HG02623 (cell line): ENCODE results near the gene QPRT.
"Not testable (repeated sequence)": the region's sequence is repeated elsewhere in the genome, so short reads cannot be mapped to it uniquely, and the experiment has no call there.

ENCODE experiments used
- ATAC-seq: cut with Tn5 transposase; IDR thresholded peaks from one replicate; pipeline ENCODE4 v1.9.1; 2021; ENCODE audit warnings: moderate library complexity; ENCODE audit not compliant: unreplicated experiment

The QPRT gene

DNA sequence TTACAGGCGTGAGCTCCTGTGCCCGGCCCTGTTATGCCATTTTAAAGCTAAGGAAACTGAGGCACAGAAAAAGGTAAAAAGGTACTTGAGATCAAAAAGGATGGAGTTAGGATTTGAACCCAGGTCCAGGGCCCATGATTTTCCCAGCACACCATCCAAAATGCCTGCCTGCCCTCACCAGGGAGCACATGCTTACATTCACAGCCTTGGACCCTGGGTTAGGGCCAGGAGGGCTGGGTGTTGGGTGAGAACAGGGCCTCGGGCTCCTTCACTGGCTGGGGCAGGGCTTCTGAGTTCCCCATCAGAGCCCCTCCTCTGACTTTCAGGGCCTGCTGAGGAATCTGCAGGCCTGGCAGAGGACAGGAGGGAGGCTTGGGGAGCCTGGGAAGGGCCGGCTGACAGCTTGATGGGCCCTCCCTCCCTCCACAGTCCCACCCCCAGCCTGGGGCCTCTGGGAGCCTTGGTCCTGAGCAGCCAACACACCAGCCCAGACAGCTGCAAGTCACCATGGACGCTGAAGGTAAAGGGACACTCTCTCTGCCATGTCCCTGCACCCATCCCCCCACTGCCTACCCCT, at the start of gene QPRT:
QPRT (plus strand) TSS at position 490 of the 577 bp plus-strand sequence; CDS start at position 508, 18 bp downstream.
- ATAC-seq = no peak

DNA sequence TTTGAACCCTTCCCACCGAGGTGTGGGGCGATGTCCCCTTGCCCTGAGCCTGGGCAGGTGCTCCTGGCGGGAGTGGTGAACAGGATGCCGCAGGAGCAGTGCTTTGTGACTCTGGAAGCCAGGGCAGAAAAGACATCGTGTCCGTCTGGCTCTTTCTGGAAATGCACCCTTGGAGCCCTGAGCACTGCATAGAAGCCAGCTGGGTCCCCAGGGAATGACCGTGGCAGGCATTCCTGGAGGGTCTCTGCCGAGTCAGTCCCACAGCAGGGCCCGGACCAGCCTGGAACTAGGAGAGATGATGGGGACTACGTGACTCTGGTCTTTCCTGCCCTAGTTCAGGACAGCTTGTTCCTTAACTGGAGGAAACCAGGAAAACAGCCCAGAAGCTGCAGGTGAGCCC, 49.7 kb upstream of the QPRT start:
- ATAC-seq = not testable (repeated sequence)

DNA sequence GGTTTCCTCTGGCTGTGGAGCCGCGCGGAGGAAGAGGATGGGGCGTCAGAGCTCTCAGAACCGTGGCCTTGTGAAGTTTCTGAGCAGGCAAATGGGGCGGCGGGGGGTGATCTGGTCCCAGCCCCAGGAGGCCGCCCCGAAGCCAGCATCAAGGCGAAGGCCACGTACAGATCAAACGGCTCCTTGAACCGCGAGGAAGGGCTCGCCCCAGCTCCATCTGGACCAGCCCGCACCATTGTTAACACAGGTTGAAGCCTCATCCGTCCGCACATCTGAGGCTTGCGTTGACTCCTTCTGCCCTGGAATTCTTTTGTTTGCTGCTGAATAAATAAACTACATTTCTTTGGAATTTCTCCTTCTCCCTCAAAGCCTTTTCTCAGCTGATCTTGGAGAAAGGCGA, 47.3 kb upstream of the QPRT start:
- not testable (repeated sequence) for ATAC-seq

DNA sequence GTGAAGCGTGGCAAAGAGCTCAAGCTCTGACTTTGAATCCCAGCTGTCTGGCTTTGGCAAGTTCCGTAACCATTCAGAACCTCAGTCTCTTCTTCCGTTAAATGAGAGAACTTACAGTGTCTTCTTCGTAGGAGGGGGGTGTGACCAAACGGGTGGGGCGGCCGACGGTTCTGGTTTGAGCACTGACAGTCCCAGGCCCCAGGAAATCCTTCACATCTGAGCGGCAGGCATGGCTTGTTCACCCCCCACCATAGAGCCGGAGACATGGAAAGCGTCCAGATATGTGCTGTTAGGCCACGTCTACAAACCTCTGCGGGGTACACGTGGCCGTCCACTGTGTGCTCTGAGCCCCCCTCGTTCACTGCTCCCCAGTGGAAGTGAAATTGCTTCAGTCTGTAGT, 43.1 kb upstream of the QPRT start:
- not testable (repeated sequence) for ATAC-seq

DNA sequence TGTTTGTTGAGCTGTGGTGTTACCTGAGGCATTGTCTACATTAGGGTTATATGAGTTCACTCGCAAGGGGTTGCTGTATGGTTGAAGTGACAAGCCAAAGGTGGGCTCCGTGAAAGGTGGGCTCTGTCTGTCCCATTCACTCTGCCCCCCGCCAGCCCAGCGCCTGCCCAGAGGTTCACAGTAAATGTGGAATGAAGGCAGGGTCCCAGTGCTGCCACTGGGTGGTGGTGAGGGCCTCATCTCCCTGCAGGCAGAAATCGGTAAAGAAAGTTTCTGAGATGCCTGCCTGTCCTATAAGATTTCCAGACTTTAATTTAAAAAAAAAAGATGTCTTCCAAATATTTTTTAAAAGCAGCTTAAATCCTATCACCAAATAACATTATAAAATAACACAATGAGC, 42.6 kb upstream of the QPRT start:
- not testable (repeated sequence) for ATAC-seq

DNA sequence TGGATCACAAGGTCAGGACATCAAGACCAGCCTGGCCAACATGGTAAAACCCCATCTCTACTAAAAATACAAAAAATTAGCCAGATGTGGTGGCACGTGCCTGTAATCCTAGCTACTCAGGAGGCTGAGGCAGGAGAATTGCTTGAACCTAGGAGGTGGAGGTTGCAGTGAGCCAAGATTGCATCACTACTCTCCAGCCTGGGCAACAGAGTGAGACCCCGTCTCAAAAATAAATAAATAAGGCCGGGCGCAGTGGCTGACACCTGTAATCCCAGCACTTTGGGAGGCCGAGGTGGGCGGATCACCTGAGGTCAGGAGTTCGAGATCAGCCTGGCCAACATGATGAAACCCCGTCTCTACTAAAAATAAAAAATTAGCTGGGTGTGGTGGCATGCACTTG, 40.2 kb upstream of the QPRT start:
- not testable (repeated sequence) for ATAC-seq

DNA sequence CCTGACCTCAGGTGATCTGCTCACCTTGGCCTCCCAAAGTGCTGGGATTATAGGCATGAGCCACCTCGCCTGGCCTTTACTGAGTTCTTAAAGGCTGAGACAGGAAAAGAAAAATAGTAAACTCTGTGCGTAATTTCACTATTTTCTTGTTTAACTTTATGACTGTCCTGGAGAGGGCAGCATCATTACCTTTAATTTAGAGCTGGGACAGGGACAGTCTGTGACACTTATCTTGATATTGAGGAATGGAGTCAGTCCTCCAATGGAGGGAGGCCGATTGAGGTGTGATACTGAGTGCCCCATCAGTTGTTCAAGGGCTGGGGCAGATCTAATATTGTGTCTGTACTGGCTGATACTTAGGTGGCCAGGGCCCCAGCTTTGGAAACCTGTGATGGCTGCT, 37.4 kb upstream of the QPRT start:
- no peak for ATAC-seq

DNA sequence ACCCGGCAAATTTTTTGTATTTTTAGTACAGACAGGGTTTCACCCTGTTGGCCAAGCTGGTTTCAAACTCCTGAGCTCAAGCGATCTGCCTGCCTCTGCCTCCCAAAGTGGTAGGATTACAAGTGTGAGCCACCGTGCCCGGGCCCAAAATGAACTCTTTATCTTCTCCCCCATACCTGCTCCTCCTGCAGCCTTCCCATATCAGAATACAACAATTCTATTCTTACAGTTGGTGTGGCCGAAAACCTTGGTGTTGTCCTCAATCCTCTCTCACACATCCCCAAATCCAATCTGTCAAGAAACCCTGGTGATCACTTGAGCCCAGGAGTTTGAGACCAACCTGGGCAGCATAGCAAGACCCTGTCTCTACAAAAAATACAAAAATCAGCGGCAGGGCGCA, 35.4 kb upstream of the QPRT start:
- ATAC-seq = no peak

DNA sequence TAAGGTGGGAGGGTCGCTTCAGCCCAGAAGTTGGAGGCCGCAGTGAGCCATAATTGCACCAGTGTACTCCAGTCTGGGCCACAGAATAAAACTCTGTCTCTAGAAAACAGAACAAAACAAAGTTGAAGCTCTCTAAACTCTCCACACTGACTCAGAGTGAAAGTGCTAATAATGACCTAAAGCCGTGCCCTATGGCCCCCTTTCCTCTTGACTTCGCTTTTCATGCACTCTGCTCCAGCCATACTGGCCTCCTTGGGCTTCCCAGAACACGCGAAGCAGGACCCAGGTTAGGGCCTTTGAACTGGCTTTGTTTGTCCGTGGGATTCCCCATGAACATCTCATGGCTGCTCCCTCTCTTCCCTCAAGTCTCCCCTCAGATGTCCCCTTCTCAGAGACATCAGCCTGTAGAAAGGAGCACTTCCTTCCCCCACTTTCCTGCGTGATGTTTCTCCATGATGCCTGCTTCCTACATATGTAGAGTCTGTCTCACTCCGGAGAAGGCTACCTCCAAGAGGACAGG, 34.6 kb upstream of the QPRT start:
- ATAC-seq = no peak

DNA sequence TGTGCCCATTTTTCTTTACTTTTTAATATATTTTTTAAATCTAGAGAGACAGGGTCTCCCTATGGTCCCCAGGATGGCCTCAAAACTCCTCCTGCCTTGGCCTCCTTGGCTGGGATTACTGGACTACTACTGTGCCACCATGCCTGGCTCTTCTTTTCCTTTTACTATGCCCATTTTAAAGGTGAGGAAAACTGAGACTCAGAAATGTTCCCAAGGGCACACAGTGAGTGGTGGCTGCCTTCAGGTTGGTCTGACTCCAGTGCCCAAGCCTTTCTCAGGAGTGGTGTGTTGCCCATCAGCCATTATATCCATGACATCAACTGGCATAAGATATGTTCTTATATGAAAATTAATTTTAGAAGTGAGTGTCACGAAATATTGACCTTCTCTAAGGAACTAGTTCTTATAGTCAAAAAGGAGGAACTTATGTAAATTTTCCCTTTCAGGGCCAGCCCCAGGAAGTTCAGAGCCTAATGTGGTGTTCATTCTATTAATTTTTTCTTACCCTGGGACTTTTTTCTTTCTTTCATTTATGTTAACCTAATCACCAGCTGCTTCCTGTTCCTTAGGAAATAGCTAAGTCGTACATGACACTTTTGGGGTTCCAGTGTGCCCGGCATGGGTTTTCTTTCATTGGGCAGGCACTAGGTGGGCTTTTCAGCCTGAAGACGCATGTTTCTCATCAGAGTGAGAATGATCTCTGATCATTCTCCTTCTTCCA, 33.8 kb upstream of the QPRT start:
- ATAC-seq = peak; percentile 25

DNA sequence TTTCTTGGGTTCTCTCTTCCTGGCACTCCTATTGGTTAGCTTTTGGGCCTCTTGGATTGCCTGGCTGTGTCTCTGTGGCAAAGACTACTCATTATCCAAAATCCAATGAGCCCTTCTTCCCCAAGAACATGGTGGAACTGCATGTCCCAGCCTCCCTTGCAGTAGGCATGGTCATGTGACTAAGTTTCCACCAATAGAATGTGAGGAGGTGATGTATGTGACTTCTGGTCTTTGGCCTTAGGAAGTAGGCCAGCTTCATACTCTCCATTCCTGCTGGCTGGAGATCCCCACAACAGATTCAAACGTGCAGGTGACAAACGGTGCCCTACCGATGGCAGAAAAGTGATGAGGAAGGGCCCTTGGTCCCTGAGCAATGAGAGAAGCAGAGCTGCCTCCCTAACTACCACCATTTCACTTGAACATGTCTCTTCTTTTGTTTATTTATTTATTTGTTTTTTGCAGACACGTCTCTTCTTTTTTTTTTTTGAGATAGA, 33.2 kb upstream of the QPRT start:
- ATAC-seq = no peak

DNA sequence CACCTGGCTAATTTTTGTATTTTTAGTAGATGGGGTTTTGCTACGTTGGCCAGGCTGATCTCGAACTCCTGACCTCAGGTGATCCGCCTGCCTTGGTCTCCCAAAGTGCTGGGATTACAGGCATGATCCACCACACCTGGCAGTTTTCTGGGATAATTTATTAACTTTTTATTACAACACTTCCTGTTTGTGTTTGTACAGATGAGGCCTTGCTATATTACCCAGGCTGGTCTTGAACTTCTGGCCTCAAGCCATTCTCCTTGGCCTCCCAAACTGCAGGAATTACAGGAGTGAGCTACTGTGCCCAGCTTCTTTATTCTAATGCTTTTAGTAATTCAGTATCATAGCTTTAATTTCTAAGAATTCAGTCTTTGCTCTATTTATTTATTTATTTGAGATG, 32.0 kb upstream of the QPRT start:
- ATAC-seq = no peak

DNA sequence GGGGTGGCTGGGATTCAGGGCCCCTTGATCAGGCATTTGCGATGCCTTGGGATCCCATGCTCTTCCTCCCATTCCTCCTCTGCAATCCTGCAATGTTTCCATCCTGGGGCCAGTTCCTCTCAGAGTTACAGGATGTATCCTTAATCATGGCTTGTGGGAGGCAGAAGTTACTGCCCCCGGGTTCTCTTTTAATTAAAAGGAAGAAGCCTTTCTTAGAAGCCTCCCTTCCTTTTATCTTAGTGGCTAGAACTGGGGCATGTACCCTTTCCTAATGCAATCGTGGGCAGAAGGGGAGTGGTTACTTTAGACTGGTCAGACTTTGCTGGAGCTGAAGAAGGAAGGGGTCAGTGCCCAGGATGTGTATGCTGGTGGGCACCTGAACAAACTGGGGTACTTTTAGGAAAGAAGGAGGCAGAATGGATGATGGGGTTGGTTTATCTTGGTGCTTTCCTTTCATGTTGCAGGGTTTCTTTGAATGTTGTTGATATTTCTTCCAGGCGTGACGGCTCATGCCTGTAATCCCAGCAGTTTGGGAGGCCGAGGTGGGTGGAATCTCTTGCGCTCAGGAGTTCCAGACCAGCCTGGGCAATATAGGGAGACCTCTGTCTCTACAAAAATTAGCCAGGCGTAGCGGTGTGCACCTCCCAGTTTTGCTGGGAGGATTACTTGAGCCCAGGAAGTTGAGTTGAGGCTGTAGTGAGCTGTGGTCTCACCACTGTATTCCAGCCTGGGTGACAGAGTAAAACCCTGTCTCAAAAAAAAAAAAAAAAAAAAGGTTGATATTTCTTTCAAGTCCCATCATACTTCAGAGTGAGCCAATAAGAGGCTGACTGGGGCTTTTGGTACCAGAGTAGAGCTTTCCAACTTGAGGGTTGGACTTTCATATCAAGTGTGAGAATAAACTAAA, 29.1 kb upstream of the QPRT start:
- no peak for ATAC-seq

DNA sequence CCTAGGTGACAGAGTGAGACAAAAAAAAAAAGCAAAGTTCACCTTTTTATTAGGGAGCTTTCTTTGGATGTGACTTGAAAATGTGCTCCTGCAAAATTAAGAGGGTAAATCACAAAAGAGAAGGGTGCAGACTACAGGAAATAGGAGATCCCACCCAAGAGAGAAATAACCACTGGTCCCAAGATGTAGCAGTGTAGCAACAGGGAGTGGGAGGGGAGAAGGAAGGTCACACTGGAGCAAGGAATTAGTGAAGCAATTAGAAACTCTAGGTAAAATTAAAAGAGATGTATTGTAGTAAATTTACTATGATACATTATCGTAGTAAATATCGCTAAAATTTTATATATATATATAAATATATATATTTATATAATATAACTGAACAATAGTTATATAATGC, 28.2 kb upstream of the QPRT start:
- ATAC-seq = no peak

DNA sequence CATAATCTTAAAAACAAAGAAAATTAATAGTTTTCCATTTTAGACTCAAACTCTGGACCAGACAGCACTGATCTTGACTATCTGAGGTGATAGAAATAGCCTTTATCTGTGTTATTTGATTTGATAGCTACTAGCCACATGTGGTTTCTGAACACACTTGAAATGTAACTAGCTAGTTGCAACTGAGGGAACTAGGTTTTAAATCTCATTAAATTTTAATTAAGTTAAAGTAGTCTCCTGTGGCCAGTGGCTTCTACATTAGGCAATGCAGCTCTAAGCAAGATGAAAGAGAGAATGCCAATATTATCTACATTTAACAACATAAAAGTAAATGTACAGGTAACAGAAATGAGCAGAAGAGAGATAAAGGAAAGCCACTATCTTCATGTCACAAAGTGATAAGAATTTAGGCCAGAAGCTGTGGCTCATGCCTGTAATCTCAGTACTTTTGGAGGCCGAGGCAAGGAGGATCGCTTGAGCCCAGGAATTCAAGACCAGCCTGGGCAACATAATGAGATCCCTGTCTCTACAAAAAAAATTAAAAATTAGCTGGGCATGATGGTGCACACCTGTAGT, 27.1 kb upstream of the QPRT start:
- ATAC-seq = no peak

DNA sequence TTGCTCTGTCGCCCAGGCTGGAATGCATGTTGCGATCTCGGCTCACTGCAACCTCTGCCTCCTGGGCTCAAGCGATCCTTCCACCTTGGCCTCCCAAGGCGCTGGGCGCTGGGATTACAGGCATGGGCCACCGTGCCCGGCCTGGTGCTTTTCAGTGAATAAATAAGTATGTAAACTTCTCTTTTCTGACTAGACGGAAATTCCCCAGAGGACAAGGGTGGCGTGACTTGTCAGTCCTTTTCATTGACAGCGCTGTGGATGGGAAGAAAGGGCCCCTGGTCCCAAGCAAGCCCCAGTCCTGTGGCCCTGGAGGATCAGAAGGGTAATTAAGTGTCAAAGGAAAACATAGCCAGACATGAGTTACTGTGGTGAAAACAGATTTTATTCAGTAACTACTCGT, 25.5 kb upstream of the QPRT start:
- no peak for ATAC-seq

DNA sequence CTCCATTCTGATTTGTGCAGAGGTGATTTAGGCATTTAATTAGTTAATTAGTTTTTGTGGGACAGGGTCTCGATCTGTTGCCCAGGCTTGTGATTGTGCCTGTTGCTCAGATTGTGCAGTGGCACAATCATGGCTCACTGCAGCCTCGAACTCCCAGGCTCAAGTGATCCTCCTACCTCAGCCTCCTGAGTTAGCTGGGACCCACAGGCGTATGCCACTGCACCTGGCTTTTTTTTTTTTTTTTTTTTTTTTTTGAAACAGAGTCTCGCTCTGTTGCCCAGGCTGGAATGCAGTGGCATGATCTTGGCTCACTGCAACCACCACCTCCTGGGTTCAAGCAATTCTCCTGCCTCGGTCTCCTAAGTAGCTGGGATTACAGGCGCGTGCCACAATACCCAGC, 25.1 kb upstream of the QPRT start:
- not testable (repeated sequence) for ATAC-seq

DNA sequence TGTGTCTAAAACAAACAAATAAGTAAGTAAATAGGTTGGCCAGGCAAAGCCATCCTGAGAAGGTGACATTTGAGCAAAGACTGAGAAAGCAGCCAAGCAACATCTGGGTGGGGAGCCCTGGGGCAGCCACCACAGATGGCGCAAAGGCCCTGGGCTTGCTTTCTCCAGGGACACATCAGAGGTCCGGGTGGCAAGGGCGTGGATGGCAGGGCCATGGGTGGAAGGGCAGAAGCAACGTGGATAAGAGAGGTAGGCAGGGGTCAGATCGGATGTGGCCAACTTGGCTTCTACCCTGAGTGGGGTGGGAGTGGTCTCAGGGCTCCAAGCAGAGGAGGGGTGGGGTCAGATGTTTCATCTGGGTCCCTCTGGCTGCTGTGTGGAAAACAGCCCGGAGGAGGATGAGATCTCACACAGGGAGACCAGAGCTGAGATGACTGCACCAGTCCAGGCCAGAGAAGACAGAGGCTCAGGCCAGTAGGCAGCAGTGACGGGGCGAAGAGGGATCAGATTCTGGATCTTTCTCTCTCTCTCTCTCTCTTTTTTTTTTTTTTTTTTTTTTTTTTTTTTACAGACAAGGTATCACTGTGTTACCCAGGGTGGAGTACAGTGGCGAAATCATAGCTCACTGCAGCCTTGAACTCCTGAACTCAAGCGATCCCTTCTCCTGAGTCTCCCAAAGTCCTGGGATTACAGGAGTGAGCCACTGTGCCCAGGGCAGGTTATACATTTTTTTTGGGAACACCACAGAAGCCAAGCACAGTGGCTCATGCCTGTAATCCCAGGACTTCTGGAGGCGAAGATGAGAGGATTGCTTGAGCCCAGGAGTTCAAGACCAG, 22.1 kb upstream of the QPRT start:
- no peak for ATAC-seq

DNA sequence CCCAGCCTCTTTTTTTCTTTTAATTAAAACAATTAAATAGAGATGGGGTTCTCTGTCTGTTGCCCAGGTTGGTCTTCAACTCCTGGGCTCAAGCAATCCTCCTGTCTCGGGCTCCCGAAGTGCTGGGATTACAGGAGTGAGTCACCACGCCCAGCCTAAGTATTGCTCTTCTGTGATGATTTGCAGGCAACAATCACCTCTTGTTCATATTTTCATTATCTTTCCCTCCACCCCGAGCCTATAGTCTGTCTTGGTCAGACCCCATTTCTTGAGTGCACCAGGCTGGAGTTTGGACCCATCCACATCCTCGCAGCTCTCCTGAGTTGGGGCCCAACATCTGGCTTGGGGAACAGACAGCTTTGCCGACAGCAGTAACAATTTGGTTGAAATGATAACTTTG, 20.3 kb upstream of the QPRT start:
- no peak for ATAC-seq
